Mammary epithelial cell (primary cell): Measurements from ENCODE around the gene BICD1.

Experiments used
- CTCF ChIP-seq, 2 donors: IDR thresholded peaks in 1 of 2; conservative IDR thresholded peaks in 1 of 2; 2 replicates each; pipeline ENCODE4 v1.5.1; 2011 to 2012; ENCODE audit warnings: inconsistent platforms in 2 of 2, low read length in 2 of 2, mild to moderate bottlenecking in 2 of 2, control low read depth in 1 of 2, low read depth in 1 of 2; ENCODE audit not compliant: insufficient read depth in 1 of 2; ENCODE audit errors: extremely low read depth in 1 of 2
- EZH2 ChIP-seq: IDR thresholded peaks from 2 replicates; pipeline ENCODE4 v1.6.1; 2012; ENCODE audit warnings: low read length, inconsistent platforms, borderline replicate concordance

- TF ChIP-seq CTCF (conservative IDR thresholded peaks at IDR 0.05 in 1 of 2, IDR thresholded peaks at IDR 0.05 in 1 of 2; ENCODE audit: extremely low read depth in 1 of 2, insufficient read depth in 1 of 2, low read depth in 1 of 2, low read length in 2 of 2) (no peak), EZH2 (no peak)
These were observed 159.3 kb downstream of the BICD1 start for GRCh38 chr12:32265951-32266350.
